ENCODE results near the gene NKTR. TPM values are rescaled to one million over a fixed set of nuclear protein-coding genes. Genes with fewer than 3 reads are reported as not detected.

NKTR gene
- polyA plus RNA-seq, 2 donors = 13.9 to 26.3 TPM

- H3K4me3 ChIP-seq (ENCODE audit: low read depth in 1 of 2, low read length in 2 of 2) = no peak overlapping the region
- peaks cover 0 to 5% of the 10 kb centered on the region in 2 donors for H3K36me3 ChIP-seq (ENCODE audit: control insufficient read depth in 2 of 2, insufficient read depth in 2 of 2, low read length in 1 of 2)
- peaks cover 7 to 16% of the 10 kb centered on the region in 2 donors for H3K4me1 ChIP-seq (ENCODE audit: control insufficient read depth in 2 of 2, insufficient read depth in 2 of 2, low read length in 1 of 2)
- H3K27me3 ChIP-seq (ENCODE audit: control insufficient read depth in 1 of 2, insufficient read depth in 2 of 2, low read length in 2 of 2) = no peaks in the 10 kb centered on the region
- H3K9me3 ChIP-seq (ENCODE audit: control insufficient read depth in 2 of 2, insufficient read depth in 1 of 2, low read depth in 1 of 2, low read length in 1 of 2) = no peaks in the 10 kb centered on the region
- 78 to 83% methylated on average over 24 to 25 of the region's 25 CpGs for WGBS, 2 donors
- H3K27ac ChIP-seq (ENCODE audit: low read depth in 2 of 2, low read length in 1 of 2) = no peak overlapping the region
Measured at GRCh38 chr3:42659451-42660130, 59.1 kb downstream of the NKTR start.

- 33 to 51% methylated on average over 6 of the region's 6 CpGs for WGBS, 2 donors
- no peak overlapping the region for H3K27ac ChIP-seq (ENCODE audit: low read depth in 2 of 2, low read length in 1 of 2)
- no peak overlapping the region for H3K4me3 ChIP-seq (ENCODE audit: low read depth in 1 of 2, low read length in 2 of 2)
- H3K9me3 ChIP-seq (ENCODE audit: control insufficient read depth in 2 of 2, insufficient read depth in 1 of 2, low read depth in 1 of 2, low read length in 1 of 2) = no peaks in the 10 kb centered on the region
- H3K36me3 ChIP-seq (ENCODE audit: control insufficient read depth in 2 of 2, insufficient read depth in 2 of 2, low read length in 1 of 2) = peaks cover 0 to 5% of the 10 kb centered on the region in 2 donors
- H3K4me1 ChIP-seq (ENCODE audit: control insufficient read depth in 2 of 2, insufficient read depth in 2 of 2, low read length in 1 of 2) = peaks cover 10 to 14% of the 10 kb centered on the region in 2 donors
- no peaks in the 10 kb centered on the region for H3K27me3 ChIP-seq (ENCODE audit: control insufficient read depth in 1 of 2, insufficient read depth in 2 of 2, low read length in 2 of 2)
Measured at GRCh38 chr3:42660131-42660715, 59.7 kb downstream of the NKTR start.

- Histone ChIP-seq H3K36me3 (ENCODE audit: control insufficient read depth in 2 of 2, insufficient read depth in 2 of 2, low read length in 1 of 2) (peaks cover 0 to 5% of the 10 kb centered on the region in 2 donors), H3K4me3 (ENCODE audit: low read depth in 1 of 2, low read length in 2 of 2) (no peak overlapping the region), H3K27me3 (ENCODE audit: control insufficient read depth in 1 of 2, insufficient read depth in 2 of 2, low read length in 2 of 2) (no peaks in the 10 kb centered on the region), H3K9me3 (ENCODE audit: control insufficient read depth in 2 of 2, insufficient read depth in 1 of 2, low read depth in 1 of 2, low read length in 1 of 2) (no peaks in the 10 kb centered on the region), H3K27ac (ENCODE audit: low read depth in 2 of 2, low read length in 1 of 2) (no peak overlapping the region), H3K4me1 (ENCODE audit: control insufficient read depth in 2 of 2, insufficient read depth in 2 of 2, low read length in 1 of 2) (peaks cover 10 to 14% of the 10 kb centered on the region in 2 donors)
- WGBS, 2 donors = 63 to 77% methylated on average over 4 of the region's 4 CpGs
Measured at GRCh38 chr3:42660898-42661297, 60.4 kb downstream of the NKTR start.

- peaks cover 6 to 14% of the 10 kb centered on the region in 2 donors for H3K4me1 ChIP-seq (ENCODE audit: control insufficient read depth in 2 of 2, insufficient read depth in 2 of 2, low read length in 1 of 2)
Measured at GRCh38 chr3:42661593-42662022, 61.1 kb downstream of the NKTR start.

GRCh38 chr3:42662037-42662812, 61.7 kb downstream of the NKTR start:
- WGBS, 2 donors = 85 to 87% methylated on average over 7 of the region's 7 CpGs
- Histone ChIP-seq H3K4me1 (ENCODE audit: control insufficient read depth in 2 of 2, insufficient read depth in 2 of 2, low read length in 1 of 2) (peaks cover 6 to 16% of the 10 kb centered on the region in 2 donors), H3K27ac (ENCODE audit: low read depth in 2 of 2, low read length in 1 of 2) (no peak overlapping the region), H3K4me3 (ENCODE audit: low read depth in 1 of 2, low read length in 2 of 2) (no peak overlapping the region), H3K9me3 (ENCODE audit: control insufficient read depth in 2 of 2, insufficient read depth in 1 of 2, low read depth in 1 of 2, low read length in 1 of 2) (no peaks in the 10 kb centered on the region), H3K27me3 (ENCODE audit: control insufficient read depth in 1 of 2, insufficient read depth in 2 of 2, low read length in 2 of 2) (no peaks in the 10 kb centered on the region), H3K36me3 (ENCODE audit: control insufficient read depth in 2 of 2, insufficient read depth in 2 of 2, low read length in 1 of 2) (peaks cover 0 to 5% of the 10 kb centered on the region in 2 donors)

More at GRCh38 chr3:42661593-42662022, 61.1 kb downstream of the NKTR start:
- Histone ChIP-seq H3K9me3 (ENCODE audit: control insufficient read depth in 2 of 2, insufficient read depth in 1 of 2, low read depth in 1 of 2, low read length in 1 of 2) (no peaks in the 10 kb centered on the region), H3K27me3 (ENCODE audit: control insufficient read depth in 1 of 2, insufficient read depth in 2 of 2, low read length in 2 of 2) (no peaks in the 10 kb centered on the region), H3K27ac (ENCODE audit: low read depth in 2 of 2, low read length in 1 of 2) (no peak overlapping the region), H3K4me3 (ENCODE audit: low read depth in 1 of 2, low read length in 2 of 2) (no peak overlapping the region), H3K36me3 (ENCODE audit: control insufficient read depth in 2 of 2, insufficient read depth in 2 of 2, low read length in 1 of 2) (peaks cover 0 to 5% of the 10 kb centered on the region in 2 donors)
- 82 to 93% methylated on average over 5 of the region's 5 CpGs for WGBS, 2 donors

- 83 to 88% methylated on average over 11 to 12 of the region's 12 CpGs for WGBS, 2 donors
- Histone ChIP-seq H3K9me3 (ENCODE audit: control insufficient read depth in 2 of 2, insufficient read depth in 1 of 2, low read depth in 1 of 2, low read length in 1 of 2) (no peaks in the 10 kb centered on the region), H3K36me3 (ENCODE audit: control insufficient read depth in 2 of 2, insufficient read depth in 2 of 2, low read length in 1 of 2) (peaks cover 0 to 5% of the 10 kb centered on the region in 2 donors), H3K27me3 (ENCODE audit: control insufficient read depth in 1 of 2, insufficient read depth in 2 of 2, low read length in 2 of 2) (no peaks in the 10 kb centered on the region), H3K4me3 (ENCODE audit: low read depth in 1 of 2, low read length in 2 of 2) (no peak overlapping the region), H3K27ac (ENCODE audit: low read depth in 2 of 2, low read length in 1 of 2) (no peak overlapping the region), H3K4me1 (ENCODE audit: control insufficient read depth in 2 of 2, insufficient read depth in 2 of 2, low read length in 1 of 2) (peaks cover 6 to 13% of the 10 kb centered on the region in 2 donors)
Measured at GRCh38 chr3:42662813-42663535, 62.5 kb downstream of the NKTR start.

- no peaks in the 10 kb centered on the region for H3K27me3 ChIP-seq (ENCODE audit: control insufficient read depth in 1 of 2, insufficient read depth in 2 of 2, low read length in 2 of 2)
- H3K9me3 ChIP-seq (ENCODE audit: control insufficient read depth in 2 of 2, insufficient read depth in 1 of 2, low read depth in 1 of 2, low read length in 1 of 2) = peaks cover 0 to under 1% of the 10 kb centered on the region in 2 donors
- H3K27ac ChIP-seq (ENCODE audit: low read depth in 2 of 2, low read length in 1 of 2) = no peak overlapping the region
- no peak overlapping the region for H3K4me3 ChIP-seq (ENCODE audit: low read depth in 1 of 2, low read length in 2 of 2)
- 86 to 87% methylated on average over 37 to 38 of the region's 38 CpGs for WGBS, 2 donors
- H3K4me1 ChIP-seq (ENCODE audit: control insufficient read depth in 2 of 2, insufficient read depth in 2 of 2, low read length in 1 of 2) = peaks cover 6 to 11% of the 10 kb centered on the region in 2 donors
- H3K36me3 ChIP-seq (ENCODE audit: control insufficient read depth in 2 of 2, insufficient read depth in 2 of 2, low read length in 1 of 2) = no peaks in the 10 kb centered on the region
Measured at GRCh38 chr3:42663581-42664437, 63.3 kb downstream of the NKTR start.

GRCh38 chr3:42664438-42664803, 63.9 kb downstream of the NKTR start:
- WGBS, 2 donors = 81 to 82% methylated on average over 19 of the region's 19 CpGs
- Histone ChIP-seq H3K4me1 (ENCODE audit: control insufficient read depth in 2 of 2, insufficient read depth in 2 of 2, low read length in 1 of 2) (peaks cover 6 to 11% of the 10 kb centered on the region in 2 donors), H3K36me3 (ENCODE audit: control insufficient read depth in 2 of 2, insufficient read depth in 2 of 2, low read length in 1 of 2) (no peaks in the 10 kb centered on the region), H3K4me3 (ENCODE audit: low read depth in 1 of 2, low read length in 2 of 2) (no peak overlapping the region), H3K9me3 (ENCODE audit: control insufficient read depth in 2 of 2, insufficient read depth in 1 of 2, low read depth in 1 of 2, low read length in 1 of 2) (peaks cover 0 to 2% of the 10 kb centered on the region in 2 donors), H3K27ac (ENCODE audit: low read depth in 2 of 2, low read length in 1 of 2) (no peak overlapping the region), H3K27me3 (ENCODE audit: control insufficient read depth in 1 of 2, insufficient read depth in 2 of 2, low read length in 2 of 2) (no peaks in the 10 kb centered on the region)
